H1 (cell line): ENCODE data around the gene STX16.
"Not testable (repeated sequence)": the region's sequence is repeated elsewhere in the genome, so short reads cannot be mapped to it uniquely, and the experiment has no call there.

ENCODE experiments used
- BRCA1 ChIP-seq: IDR thresholded peaks from 2 replicates; pipeline ENCODE4 v1.6.1; 2012; ENCODE audit warnings: low read depth, low read length, improper control_type of control experiment
- YY1 ChIP-seq: IDR thresholded peaks from 2 replicates; pipeline ENCODE4 v1.6.1; 2011; ENCODE audit warnings: low read depth, mild to moderate bottlenecking, low read length

GRCh38 chr20:58642896-58643295 lies 8.2 kb upstream of the STX16 start:
- TF ChIP-seq BRCA1, YY1: not testable (repeated sequence)
